HCEC 1CT (cell line): ENCODE data around the gene FKBP7.
"Not testable (repeated sequence)": the region's sequence is repeated elsewhere in the genome, so short reads cannot be mapped to it uniquely, and the experiment has no call there.

Source experiments
- DNase-seq: peaks from one replicate; pipeline ENCODE4 v3.0.0-alpha.2; 2017

Gene FKBP7

DNA sequence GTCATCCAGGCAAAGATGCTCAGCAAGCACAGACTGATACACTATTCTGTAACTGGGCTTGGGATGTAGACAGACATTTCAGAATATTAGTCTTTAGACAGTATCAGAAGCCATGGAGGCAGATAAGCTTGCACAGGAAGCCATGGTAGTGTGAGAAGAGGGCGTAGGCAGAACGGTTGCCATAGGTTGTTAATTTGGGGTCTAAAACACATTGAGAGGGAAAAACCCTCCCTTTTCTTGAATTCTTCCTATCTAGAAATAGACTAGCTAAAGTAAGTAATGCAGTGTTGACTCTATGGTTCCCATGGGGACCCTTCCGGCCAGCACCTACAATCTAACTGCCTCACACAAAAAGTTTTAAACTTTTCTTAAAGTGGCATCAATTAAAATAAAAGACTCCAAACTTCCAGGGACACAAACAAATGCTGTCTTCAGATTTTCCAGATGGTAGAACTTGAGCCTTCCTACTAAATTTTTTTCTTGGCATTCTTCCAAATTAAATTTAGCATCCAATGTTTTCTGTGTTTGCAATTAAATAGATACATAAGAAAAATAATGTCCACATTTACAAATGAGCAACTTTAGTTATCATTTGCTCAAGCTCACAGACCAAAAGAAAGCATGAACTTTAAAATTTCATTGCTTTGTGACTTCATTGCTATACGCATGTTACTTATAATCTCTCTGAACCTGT is 29.3 kb downstream of the FKBP7 start:
- DNase-seq: no peak

DNA sequence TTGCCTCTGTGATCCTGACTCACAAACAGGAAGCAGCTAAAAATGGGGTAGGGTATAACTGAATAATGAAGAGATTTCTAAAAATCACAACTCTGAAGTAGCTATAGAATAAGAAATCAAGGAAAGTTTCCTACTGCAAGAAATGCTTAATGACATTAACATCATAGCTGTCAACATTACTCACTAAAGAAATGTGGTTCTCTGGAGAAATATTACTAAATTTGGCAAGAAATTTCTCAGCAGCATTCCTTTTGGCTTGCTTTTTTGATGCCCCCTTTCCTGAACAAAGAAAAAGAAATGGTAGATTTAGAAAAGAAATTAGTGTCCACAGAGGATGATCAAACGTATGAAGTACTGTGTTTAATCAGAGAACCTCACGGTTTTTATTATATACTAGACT is 37.0 kb downstream of the FKBP7 start:
- DNase-seq: no peak

- no peak for DNase-seq
Measured at GRCh38 chr2:178436662-178437061, 41.7 kb downstream of the FKBP7 start.

DNA sequence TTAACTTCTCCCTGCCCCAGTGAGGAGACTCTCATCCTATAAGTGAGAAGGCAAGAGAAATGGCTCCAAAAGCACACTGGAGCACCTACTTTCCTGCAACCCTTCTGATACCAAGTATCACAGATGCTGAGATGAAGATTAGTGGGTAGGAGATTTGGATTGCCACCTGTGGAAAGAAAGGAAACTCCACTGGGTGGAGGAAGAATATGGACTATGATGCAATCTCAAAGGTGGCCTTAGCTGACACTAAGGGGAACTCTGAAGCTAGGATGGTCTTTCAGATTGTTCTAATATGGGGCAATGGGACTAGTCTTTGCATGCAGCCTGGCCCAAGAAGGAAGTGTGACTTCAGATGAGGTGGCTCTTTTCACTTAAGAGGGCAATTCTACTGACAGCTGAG is 49.1 kb downstream of the FKBP7 start:
- no peak for DNase-seq

DNA sequence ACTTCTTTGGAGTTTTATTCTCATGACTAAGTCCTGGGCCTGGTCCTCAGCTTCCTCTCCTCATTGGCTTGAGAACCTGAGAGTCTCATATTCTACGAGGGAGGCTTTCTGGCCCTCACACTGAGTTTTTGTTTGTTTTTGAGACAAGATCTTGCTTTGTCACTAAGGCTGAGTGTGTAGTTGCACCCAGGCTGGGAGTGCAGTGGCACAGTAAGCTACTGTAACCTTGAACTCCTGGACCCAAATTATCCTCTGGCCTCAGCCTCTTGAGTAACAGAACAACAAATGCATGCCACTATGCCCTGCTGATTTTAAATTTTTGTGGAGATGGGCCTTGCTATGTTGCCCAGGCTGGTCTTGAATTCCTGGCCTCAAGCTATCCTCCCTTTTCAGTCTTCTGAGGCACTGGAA is 50.0 kb downstream of the FKBP7 start:
- no peak for DNase-seq

- no peak for DNase-seq
Measured at GRCh38 chr2:178427458-178427857, 50.9 kb downstream of the FKBP7 start.

DNA sequence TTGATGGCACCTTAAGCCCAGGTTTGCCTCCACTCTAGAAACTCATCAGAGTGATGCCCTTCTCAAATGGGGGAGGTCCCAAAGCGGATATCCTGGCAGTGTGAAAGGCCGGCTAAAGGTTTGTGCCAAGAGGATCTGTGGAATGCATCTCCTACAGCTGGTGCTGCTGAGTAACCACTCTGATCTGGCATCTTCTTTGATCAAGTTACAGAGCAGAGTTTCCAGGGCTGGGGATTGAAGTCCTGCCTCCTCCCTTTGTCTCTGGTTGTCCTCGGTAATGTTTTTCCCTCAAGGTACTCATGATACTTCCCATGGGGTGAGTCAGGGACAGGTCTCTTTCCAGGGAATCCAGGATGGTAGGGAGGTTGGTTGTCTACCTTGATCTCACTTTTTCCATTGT is 52.0 kb downstream of the FKBP7 start:
- DNase-seq: no peak

GRCh38 chr2:178425255-178425827 is 53.1 kb downstream of the FKBP7 start:
- no peak for DNase-seq

- DNase-seq: not testable (repeated sequence)
Measured at GRCh38 chr2:178423746-178424145, 54.7 kb downstream of the FKBP7 start.

DNA sequence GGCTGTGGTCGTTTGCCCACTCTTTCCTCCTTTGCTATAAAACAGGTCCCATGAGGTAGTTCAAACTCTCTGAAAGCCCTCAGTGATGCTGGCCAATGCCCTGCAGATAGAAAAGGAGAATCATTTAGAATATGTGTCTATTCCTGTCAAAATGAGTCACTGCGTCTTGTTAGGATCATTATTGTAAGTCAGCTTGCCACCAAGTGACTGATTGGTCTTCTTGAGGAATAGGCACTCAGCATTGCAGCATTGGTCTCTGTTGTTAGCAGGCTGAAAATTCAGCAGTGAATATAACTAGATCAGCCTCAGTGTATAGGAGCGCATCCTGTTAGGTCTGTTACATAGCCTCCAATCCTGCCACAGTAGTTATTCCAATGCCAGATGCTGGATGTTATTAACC is 56.3 kb downstream of the FKBP7 start:
- DNase-seq: no peak

DNA sequence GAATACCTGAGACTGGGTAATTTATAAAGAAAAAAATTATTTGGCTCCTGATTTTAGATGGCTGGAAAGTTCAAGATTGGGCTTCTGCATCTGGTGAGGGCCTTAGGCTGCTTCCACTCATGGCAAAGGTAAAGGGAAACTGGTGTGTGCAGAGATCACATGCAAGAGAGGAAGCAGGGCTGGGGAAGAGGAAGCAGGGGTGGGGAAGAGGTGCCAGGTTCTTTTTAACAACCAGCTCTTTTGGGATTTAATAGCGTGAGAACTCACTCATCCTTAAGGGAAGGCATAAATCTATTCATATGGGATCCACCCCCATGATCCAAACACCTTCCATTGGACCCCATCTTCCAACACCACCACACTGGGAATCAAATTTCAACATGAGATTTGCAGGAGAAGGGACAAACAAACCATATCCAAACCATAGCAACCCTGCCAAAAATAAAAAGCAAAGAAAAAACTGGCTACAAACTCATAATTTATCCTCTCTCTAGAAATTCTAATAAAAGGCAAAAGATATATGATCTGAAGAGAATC is 57.9 kb downstream of the FKBP7 start:
- no peak for DNase-seq

DNA sequence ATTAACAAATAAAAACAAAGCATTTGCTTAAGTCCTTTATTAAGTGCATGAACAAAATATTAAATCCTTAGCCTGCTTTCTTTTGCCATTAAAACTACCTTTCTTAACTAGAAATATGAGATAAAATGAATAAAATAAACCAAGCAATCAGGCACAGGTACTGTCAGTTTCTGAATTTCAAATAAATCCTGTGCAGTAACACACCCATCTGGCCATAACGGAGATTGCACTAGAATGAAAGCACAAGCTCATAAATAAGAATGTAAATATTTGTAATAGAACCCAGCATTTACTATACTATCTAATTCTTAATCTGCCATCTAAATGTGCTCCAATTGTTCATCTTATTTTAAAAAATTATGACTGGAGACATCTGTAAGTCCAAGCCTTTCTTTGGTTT is 59.3 kb downstream of the FKBP7 start:
- DNase-seq: peak; percentile 35

- peak; percentile 40 for DNase-seq
Measured at GRCh38 chr2:178418426-178418825, 60.0 kb downstream of the FKBP7 start.

GRCh38 chr2:178417916-178418315 is 60.5 kb downstream of the FKBP7 start:
- DNase-seq: no peak

GRCh38 chr2:178415979-178416378 is 62.4 kb downstream of the FKBP7 start:
- no peak for DNase-seq

DNA sequence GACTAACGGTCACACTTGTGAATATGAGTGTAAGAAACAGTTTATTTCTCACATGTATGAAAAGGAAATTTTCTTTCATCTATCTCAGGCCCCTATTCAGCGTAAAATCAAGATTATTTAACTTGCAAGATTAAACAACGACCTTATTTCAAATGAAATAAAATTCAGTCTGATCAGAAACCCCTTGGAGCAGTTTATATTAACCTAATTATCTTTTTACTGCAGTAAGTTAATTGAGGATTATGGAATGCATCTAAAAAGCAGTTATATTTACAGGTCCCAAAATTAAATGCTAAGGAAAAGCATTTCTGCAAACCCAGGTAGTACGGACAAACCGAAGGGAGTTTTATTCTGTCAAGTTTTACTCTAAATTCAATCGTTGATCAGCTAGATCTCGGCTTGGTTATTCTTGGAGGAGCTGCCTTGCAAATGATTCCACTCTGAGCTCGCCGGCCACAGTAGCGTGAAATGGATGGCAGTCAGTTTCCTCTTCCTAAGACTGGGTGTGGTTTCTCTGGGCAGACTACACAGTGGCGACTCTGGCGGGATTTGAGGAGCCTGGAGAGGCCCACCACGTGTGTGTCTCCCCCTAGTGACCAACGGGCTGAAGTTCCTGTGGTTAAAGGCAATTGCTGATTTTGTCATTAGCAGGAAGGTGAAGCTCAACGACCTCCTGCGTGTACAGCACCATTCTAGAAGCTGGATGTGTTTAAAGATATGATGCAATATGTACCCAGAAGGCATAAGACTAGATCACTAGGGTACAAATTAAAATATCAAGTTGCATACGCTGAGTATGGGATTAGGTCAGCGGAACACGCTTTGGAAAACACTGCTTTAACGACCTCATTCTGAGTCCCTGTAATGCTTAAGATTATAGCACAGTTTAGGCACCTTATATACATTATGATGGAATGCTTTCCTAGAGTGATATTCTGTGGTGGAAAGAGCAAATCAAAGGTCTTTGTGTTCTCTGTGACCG is 63.8 kb downstream of the FKBP7 start:
- DNase-seq: peak; percentile 97
